CD14-positive monocyte (primary cell): ENCODE measurements around the gene PAWR. TPM values are rescaled to one million over a fixed set of nuclear protein-coding genes. Genes with fewer than 3 reads are reported as not detected.

Experiments
- DNase-seq, 3 donors: peaks; one replicate each; pipeline ENCODE4 v3.0.0-alpha.2; 2011 to 2022
- H2AFZ ChIP-seq: 2 replicates; pipeline ENCODE4 v1.6.0; 2012; ENCODE audit warnings: mild to moderate bottlenecking, low read depth, low read length, inconsistent platforms; ENCODE audit not compliant: insufficient read depth, poor library complexity, severe bottlenecking
- H3K27ac ChIP-seq, 2 donors: 1 replicate in 1 of 2; 2 replicates in 1 of 2; pipeline ENCODE4 v1.5.1; 2012 to 2013; ENCODE audit warnings: low read length in 2 of 2, control low read depth in 1 of 2, inconsistent platforms in 1 of 2, low read depth in 1 of 2, mild to moderate bottlenecking in 1 of 2
- H3K27me3 ChIP-seq, 2 donors: one replicate each; pipeline versions ENCODE4 v1.6.0 to v1.6.1; 2011 to 2013; ENCODE audit warnings: low read length in 2 of 2; ENCODE audit not compliant: control insufficient read depth in 2 of 2, insufficient read depth in 2 of 2
- H3K36me3 ChIP-seq, 2 donors: replicated peaks in 1 of 2; 1 replicate in 1 of 2; 2 replicates in 1 of 2; pipeline versions ENCODE4 v1.5.1 to v1.6.1; 2012 to 2013; ENCODE audit warnings: low read length in 2 of 2, control low read depth in 1 of 2, inconsistent platforms in 1 of 2, mild to moderate bottlenecking in 1 of 2; ENCODE audit not compliant: insufficient read depth in 2 of 2, control insufficient read depth in 1 of 2
- H3K4me1 ChIP-seq, 2 donors: 1 replicate in 1 of 2; 2 replicates in 1 of 2; pipeline versions ENCODE4 v1.5.1 to v1.6.1; 2012 to 2013; ENCODE audit warnings: low read length in 2 of 2, control low read depth in 1 of 2, inconsistent platforms in 1 of 2, mild to moderate bottlenecking in 1 of 2, moderate library complexity in 1 of 2; ENCODE audit not compliant: insufficient read depth in 2 of 2, control insufficient read depth in 1 of 2
- H3K4me2 ChIP-seq: replicated peaks from 2 replicates; pipeline ENCODE3; 2012; ENCODE audit warnings: low read length, moderate library complexity, mild to moderate bottlenecking; ENCODE audit not compliant: poor library complexity, severe bottlenecking; ENCODE audit errors: extremely low read depth
- H3K4me3 ChIP-seq, 3 experiments: fragments of 200-600 bp in 1 of 3; sonication (generic) in 1 of 3; replicated peaks in 1 of 3; 1 replicate in 2 of 3; 2 replicates in 1 of 3; pipeline ENCODE4 v1.5.1; 2011 to 2013; ENCODE audit warnings: low read length in 3 of 3, mild to moderate bottlenecking in 3 of 3, control low read depth in 2 of 3, low read depth in 2 of 3, inconsistent platforms in 1 of 3, moderate library complexity in 1 of 3
- H3K79me2 ChIP-seq: 2 replicates; pipeline ENCODE4 v1.6.0; 2012; ENCODE audit warnings: mild to moderate bottlenecking, control low read depth, inconsistent platforms, low read length, moderate library complexity; ENCODE audit not compliant: insufficient read depth
- H3K9ac ChIP-seq: 2 replicates; pipeline ENCODE4 v1.6.0; 2017; ENCODE audit warnings: low read length, mild to moderate bottlenecking; ENCODE audit not compliant: insufficient read depth, poor library complexity, severe bottlenecking
- H3K9me3 ChIP-seq, 2 donors: replicated peaks in 1 of 2; 1 replicate in 1 of 2; 2 replicates in 1 of 2; pipeline versions ENCODE4 v1.5.1 to v1.6.1; 2012 to 2013; ENCODE audit warnings: low read length in 2 of 2, control low read depth in 1 of 2; ENCODE audit not compliant: control insufficient read depth in 1 of 2, insufficient read depth in 1 of 2
- H4K20me1 ChIP-seq: 2 replicates; pipeline ENCODE4 v1.6.0; 2012; ENCODE audit warnings: mild to moderate bottlenecking, low read length, control low read depth, moderate library complexity; ENCODE audit not compliant: insufficient read depth
- H3K27ac Mint-ChIP-seq, 7 donors: one replicate each; pipeline ENCODE4 v1.8.0; 2020; ENCODE audit warnings: mild to moderate bottlenecking in 7 of 7, mixed read lengths in 7 of 7, moderate library complexity in 6 of 7, inconsistent platforms in 2 of 7
- H3K27me3 Mint-ChIP-seq, 3 donors: one replicate each; pipeline ENCODE4 v1.8.0; 2021 to 2022; ENCODE audit warnings: low read depth in 3 of 3, mild to moderate bottlenecking in 3 of 3, mixed read lengths in 3 of 3, moderate library complexity in 3 of 3, inconsistent platforms in 1 of 3
- H3K36me3 Mint-ChIP-seq, 2 donors: one replicate each; pipeline ENCODE4 v1.8.0; 2020; ENCODE audit warnings: mixed read lengths in 2 of 2, inconsistent platforms in 1 of 2, mild to moderate bottlenecking in 1 of 2
- H3K4me1 Mint-ChIP-seq: one replicate; pipeline ENCODE4 v1.8.0; 2020; ENCODE audit warnings: mild to moderate bottlenecking, mixed read lengths
- H3K4me3 Mint-ChIP-seq, 2 donors: one replicate each; pipeline ENCODE4 v1.8.0; 2020; ENCODE audit warnings: mild to moderate bottlenecking in 2 of 2, mixed read lengths in 2 of 2, moderate library complexity in 1 of 2
- H3K9me3 Mint-ChIP-seq, 7 donors: one replicate each; pipeline ENCODE4 v1.8.0; 2020 to 2022; ENCODE audit warnings: mixed read lengths in 7 of 7, mild to moderate bottlenecking in 6 of 7, moderate library complexity in 6 of 7, inconsistent platforms in 2 of 7
- CTCF ChIP-seq: fragments of 200-600 bp; IDR thresholded peaks from one replicate; pipeline ENCODE4 v1.8.0; 2022; ENCODE audit warnings: antibody characterized with exemption, mild to moderate bottlenecking
- WGBS: methylation state at CpG from one replicate; pipeline ENCODE4 v1.1.5; 2013; ENCODE audit warnings: missing lambda C conversion rate; ENCODE audit not compliant: insufficient coverage; 5-methylcytosine and 5-hydroxymethylcytosine counted together
- intact Hi-C, 2 donors: fragments of 100-400 bp; cut with micrococcal nuclease; formaldehyde crosslinking; loops; one replicate each; pipeline versions ENCODE4 v1.15.0 to v1.15.1; 2023
- polyA plus RNA-seq, 3 donors: library from polyadenylated mRNA; depleted of rRNA in 1 of 3; unstranded in 2 of 3; stranded (reverse) in 1 of 3; fragments of 300-500 nt in 2 of 3; fragments of >200 nt in 1 of 3; fragmentation: Illumina TruSeq in 2 of 3; gene quantifications; 1 replicate in 2 of 3; 2 replicates in 1 of 3; pipeline ENCODE4 v1.2.3, GENCODE V29; 2012 to 2021

The PAWR gene
- polyA plus RNA-seq, 3 donors, result 0.03 TPM; not detected in 1

DNA sequence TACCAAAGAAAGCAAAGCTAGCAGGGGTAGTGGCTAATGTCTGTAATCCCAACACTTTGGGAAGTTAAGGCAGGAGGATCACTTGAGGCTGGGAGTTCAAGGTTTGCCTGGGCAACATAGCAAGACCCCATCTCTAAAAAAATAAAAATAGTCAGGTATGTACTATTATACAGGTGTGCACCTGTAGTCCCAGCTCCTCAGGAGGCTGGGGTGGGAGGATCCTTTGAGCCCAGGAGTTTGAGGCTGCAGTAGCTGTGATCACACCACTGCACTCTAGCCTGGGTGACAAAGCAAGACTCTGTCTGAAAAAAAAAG lies 142.2 kb downstream of the PAWR start:
- no peaks in the 10 kb centered on the region for H3K36me3 Mint-ChIP-seq
- Histone ChIP-seq H2AFZ (no peak overlapping the region), H3K27me3 (no peaks in the 10 kb centered on the region), H3K36me3 (no peaks in the 10 kb centered on the region), H3K27ac (no peak overlapping the region), H3K4me2 (no peak overlapping the region), H3K9ac (no peak overlapping the region), H3K4me1 (no peaks in the 10 kb centered on the region), H3K9me3 (peaks cover 0 to 5% of the 10 kb centered on the region in 2 donors), H3K4me3 (no peak overlapping the region), H3K79me2 (no peaks in the 10 kb centered on the region), H4K20me1 (no peaks in the 10 kb centered on the region)
- peaks cover 0 to 8% (median 3%) of the 10 kb centered on the region in 7 donors for H3K9me3 Mint-ChIP-seq
- intact Hi-C loops, result no loop called here
- no peak for TF ChIP-seq CTCF
- no peak overlapping the region for H3K4me3 Mint-ChIP-seq
- no peak overlapping the region for H3K27ac Mint-ChIP-seq
- no peaks in the 10 kb centered on the region for H3K4me1 Mint-ChIP-seq
- DNase-seq, result no peak
- no peaks in the 10 kb centered on the region for H3K27me3 Mint-ChIP-seq

DNA sequence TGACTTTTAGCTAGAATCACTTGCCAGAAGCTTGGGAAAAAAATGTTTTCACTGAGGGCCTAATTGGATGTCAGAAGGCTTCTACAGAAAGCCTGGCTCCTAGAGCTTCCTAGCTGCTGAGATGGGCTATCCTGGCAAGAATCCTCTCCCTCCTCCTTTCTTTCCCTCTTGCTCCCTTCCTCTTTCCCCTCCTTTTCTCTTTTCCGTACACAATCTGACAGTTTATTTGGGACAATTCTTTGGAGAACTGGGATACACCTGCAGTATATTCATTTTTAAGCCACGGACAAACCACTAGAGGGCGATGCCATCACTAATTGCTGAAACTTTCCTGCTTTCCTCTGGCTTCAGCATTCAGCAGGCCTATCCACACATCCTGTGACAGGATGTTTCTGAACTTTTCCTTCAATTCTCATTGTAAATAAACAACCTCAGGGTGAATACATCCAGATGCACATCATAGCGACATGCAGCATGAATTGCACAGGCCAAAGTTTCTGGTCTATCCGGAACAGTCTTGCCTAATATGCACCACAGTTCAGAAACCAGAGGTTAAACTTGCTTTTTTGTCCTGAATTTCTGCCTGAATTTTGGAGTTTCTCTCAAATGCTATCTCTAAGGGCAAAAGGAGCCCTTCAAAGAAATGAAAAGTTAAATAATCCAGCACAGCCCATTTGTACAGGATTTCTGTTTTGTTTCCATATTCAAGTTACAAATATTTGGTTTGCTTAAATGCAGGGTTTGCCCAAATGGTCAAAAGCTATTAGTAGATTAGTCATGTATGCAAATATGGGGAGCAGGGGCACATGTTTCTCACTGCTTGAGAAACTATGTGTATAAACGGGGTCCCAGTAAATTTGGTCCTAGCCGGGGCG lies 142.8 kb downstream of the PAWR start:
- intact Hi-C loops, result no loop called here
- Histone ChIP-seq H3K4me2 (no peak overlapping the region), H2AFZ (no peak overlapping the region), H3K27me3 (no peaks in the 10 kb centered on the region), H3K9me3 (peaks cover 0 to 2% of the 10 kb centered on the region in 2 donors), H3K79me2 (no peaks in the 10 kb centered on the region), H3K36me3 (no peaks in the 10 kb centered on the region), H3K9ac (no peak overlapping the region), H3K27ac (no peak overlapping the region), H3K4me3 (no peak overlapping the region), H3K4me1 (no peaks in the 10 kb centered on the region), H4K20me1 (no peaks in the 10 kb centered on the region)
- DNase-seq, result no peak
- no peaks in the 10 kb centered on the region for H3K27me3 Mint-ChIP-seq
- 37% methylated on average over 5 of the region's 8 CpGs for WGBS
- H3K4me3 Mint-ChIP-seq, result no peak overlapping the region
- peaks cover 0 to 7% (median 3%) of the 10 kb centered on the region in 7 donors for H3K9me3 Mint-ChIP-seq
- TF ChIP-seq CTCF, result peak; percentile 67
- H3K27ac Mint-ChIP-seq, result no peak overlapping the region
- no peaks in the 10 kb centered on the region for H3K36me3 Mint-ChIP-seq
- H3K4me1 Mint-ChIP-seq, result no peaks in the 10 kb centered on the region
